Measurements from ENCODE around the gene MSI2. TPM values are rescaled to one million over a fixed set of nuclear protein-coding genes. Genes with fewer than 3 reads are reported as not detected.

MSI2 gene
- total RNA-seq, 2 experiments from 2014 or later: 107 to 111 TPM

DNA sequence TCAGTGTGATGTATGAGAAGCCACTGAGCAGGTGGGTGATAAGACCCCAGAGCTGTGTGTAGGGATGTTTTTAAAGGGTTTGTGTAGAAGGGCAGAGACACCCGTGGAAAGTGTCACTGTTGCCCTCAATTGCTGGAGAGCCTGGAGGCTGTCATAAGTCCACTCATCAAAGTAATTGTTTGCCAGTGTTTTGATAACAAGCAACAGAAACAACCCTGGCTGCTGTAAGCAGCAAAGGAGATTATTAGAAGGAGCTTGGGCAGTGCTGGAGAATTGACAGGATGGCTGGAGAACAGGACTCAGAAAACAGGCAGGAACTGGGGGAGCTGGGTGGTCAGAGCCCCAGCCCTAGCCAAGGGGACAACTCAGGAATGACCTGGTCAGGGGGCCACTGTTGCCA is 369.2 kb downstream of the MSI2 start:
- ChIA-PET CTCF (interaction anchor here (1.7 kb wide), 1 partner anchor 13 kb away, joined by 3 read pairs; no protein-coding TSS in a partner anchor), POLR2A (no interaction called here)
- no peaks in the 10 kb centered on the region for H3K9me3 Mint-ChIP-seq
- no peak for DNase-seq
- peaks cover 19% of the 10 kb centered on the region for H3K4me1 Mint-ChIP-seq
- H3K27me3 Mint-ChIP-seq: no peaks in the 10 kb centered on the region
- H3K27ac Mint-ChIP-seq: no peak overlapping the region
- peaks cover 8% of the 10 kb centered on the region for H3K36me3 Mint-ChIP-seq (ENCODE audit: low read depth)
- no peak overlapping the region for H3K4me3 Mint-ChIP-seq

DNA sequence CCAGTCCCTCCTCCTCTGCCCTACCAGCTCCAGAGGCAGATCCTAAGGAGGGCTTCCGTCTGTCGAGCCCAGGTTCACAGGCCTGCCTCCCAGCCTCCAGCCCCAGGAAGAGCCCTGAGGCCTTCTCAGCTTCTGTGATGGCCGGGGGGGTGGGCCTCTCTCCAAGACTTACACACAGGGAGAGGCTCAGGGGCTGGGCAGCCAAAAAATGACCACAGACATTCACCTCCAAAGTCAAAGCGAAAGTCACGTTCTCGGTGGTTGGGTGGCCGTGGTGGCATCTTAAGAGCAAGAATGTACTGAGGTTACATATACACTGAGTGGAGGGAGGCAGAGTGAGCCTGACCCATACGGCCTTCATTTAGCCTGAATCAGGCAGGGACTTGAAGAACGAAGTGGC is 369.6 kb downstream of the MSI2 start:
- CTCF ChIA-PET: interaction anchor here (1.7 kb wide), 1 partner anchor 12 kb away, joined by 3 read pairs; no protein-coding TSS in a partner anchor
- Mint-ChIP-seq H3K4me1 (peaks cover 19% of the 10 kb centered on the region), H3K27me3 (no peaks in the 10 kb centered on the region), H3K4me3 (no peak overlapping the region), H3K9me3 (no peaks in the 10 kb centered on the region), H3K27ac (no peak overlapping the region), H3K36me3 (ENCODE audit: low read depth) (peaks cover 8% of the 10 kb centered on the region)
- POLR2A ChIA-PET: no interaction called here
- DNase-seq: no peak

DNA sequence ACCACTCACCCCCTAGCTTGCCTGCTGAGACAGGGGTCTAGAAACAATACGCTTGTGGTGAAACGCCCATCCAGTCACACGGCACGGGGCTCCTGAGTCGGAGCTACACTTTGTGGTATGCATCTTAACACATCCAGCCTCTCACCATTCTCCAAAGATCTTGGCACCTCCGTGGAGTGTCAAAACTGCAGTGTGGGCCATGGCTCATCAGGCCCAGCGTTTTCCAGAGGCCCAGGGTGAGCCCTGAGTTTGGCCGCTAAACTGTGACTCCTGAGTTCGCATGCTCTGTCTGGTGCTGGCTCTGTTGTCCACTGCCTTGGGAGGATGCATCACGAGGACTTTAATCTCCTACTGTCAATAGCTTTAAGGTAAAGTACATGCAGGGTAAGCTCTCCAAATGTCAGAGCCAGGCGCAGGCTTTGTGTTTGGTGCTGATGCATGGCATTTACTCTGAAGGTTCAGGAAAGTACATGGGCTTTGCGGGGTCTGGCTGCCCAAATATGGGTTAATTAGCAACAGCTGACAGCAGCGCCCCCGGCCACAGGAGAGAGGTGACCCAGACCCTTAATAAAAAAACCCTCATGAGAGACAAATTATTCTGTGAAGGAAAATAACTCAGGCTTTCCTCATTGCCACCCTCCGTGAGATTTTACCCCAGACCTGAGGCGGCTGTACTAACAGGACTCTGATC is 370.3 kb downstream of the MSI2 start:
- POLR2A ChIA-PET: no interaction called here
- no peak overlapping the region for H3K4me3 Mint-ChIP-seq
- peaks cover 19% of the 10 kb centered on the region for H3K4me1 Mint-ChIP-seq

DNA sequence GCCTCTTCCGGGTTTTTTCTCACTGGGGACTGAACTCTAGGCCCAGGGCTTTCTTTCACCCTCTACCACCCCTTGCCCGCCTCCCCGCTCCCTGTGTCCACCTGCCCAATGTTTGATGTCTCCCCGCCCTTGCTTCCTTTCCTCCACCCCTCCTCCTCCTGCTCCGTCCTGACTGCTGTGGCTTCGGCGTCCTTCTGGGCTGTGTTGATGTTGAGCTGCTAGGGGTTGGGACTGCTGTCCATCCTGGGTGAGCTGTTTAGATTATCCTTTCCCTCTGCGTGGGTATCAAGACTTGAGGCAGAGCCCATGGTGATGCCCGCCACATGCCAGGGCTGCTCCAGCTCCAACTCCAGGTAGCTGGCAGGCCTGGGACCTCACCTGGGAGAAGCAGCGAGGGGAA is 371.3 kb downstream of the MSI2 start:
- Mint-ChIP-seq H3K4me3 (no peak overlapping the region), H3K9me3 (no peaks in the 10 kb centered on the region), H3K27me3 (no peaks in the 10 kb centered on the region), H3K4me1 (peaks cover 19% of the 10 kb centered on the region), H3K27ac (no peak overlapping the region), H3K36me3 (ENCODE audit: low read depth) (peaks cover 19% of the 10 kb centered on the region)
- no peak for DNase-seq
- ChIA-PET CTCF (no interaction called here), POLR2A (interaction anchor here (1.7 kb wide), 1 partner anchor 21 kb away, joined by 3 read pairs; no protein-coding TSS in a partner anchor)

More for the DNA sequence above, 370.3 kb downstream of the MSI2 start:
- Mint-ChIP-seq H3K36me3 (ENCODE audit: low read depth) (peaks cover 10% of the 10 kb centered on the region), H3K9me3 (no peaks in the 10 kb centered on the region), H3K27ac (no peak overlapping the region), H3K27me3 (no peaks in the 10 kb centered on the region)
- DNase-seq: no peak
- CTCF ChIA-PET: interaction anchor here (1.7 kb wide), 1 partner anchor 11 kb away, joined by 3 read pairs; no protein-coding TSS in a partner anchor

DNA sequence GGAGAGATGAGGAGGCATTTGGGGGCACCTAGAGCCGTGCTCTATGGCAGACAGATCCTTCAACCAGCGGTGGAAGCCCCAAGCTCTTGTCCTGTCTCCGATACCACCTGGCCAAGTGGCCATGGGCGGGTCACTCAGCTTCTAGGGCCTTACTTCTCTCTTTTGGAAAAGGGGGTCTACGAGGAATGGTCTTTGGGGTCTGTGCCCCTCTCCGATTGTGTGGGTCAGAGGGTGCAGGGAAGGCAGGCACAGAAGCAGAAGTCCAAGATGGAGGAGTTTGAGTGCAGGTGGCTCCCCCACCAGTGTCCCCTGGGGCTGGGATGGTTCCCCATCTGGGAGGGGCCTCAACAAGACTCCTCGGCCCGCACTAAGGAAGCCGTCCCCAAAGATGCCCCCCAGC is 372.1 kb downstream of the MSI2 start:
- CTCF ChIA-PET: no interaction called here
- Mint-ChIP-seq H3K4me3 (no peak overlapping the region), H3K27ac (no peak overlapping the region), H3K27me3 (no peaks in the 10 kb centered on the region), H3K36me3 (ENCODE audit: low read depth) (peaks cover 27% of the 10 kb centered on the region), H3K9me3 (no peaks in the 10 kb centered on the region), H3K4me1 (peaks cover 14% of the 10 kb centered on the region)
- no peak for DNase-seq
- POLR2A ChIA-PET: interaction anchor here (1.7 kb wide), 1 partner anchor 22 kb away, joined by 3 read pairs; no protein-coding TSS in a partner anchor

DNA sequence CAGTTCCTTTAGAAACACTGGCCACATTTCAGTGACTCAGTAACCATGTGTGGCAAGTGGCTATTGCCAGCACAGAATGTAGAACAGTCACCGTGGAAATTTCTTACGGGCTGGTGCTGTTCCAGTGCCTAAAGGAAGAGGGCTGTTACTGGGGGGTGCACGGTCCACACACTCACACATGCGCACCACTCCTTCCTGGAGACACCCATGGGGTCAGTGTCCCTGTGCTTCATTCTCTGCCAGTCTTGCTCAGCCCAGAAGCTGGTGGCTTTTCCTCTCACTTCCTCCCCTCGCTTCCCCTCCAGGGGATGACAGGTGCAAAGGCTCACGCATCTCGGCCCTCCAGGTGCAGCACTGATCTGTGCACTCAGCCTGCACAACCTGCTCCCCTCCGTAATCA is 373.1 kb downstream of the MSI2 start:
- Mint-ChIP-seq H3K4me1 (peaks cover 3% of the 10 kb centered on the region), H3K36me3 (ENCODE audit: low read depth) (peaks cover 35% of the 10 kb centered on the region), H3K4me3 (no peak overlapping the region), H3K9me3 (no peaks in the 10 kb centered on the region), H3K27me3 (no peaks in the 10 kb centered on the region), H3K27ac (no peak overlapping the region)
- DNase-seq: no peak
- ChIA-PET CTCF (no interaction called here), POLR2A (no interaction called here)

DNA sequence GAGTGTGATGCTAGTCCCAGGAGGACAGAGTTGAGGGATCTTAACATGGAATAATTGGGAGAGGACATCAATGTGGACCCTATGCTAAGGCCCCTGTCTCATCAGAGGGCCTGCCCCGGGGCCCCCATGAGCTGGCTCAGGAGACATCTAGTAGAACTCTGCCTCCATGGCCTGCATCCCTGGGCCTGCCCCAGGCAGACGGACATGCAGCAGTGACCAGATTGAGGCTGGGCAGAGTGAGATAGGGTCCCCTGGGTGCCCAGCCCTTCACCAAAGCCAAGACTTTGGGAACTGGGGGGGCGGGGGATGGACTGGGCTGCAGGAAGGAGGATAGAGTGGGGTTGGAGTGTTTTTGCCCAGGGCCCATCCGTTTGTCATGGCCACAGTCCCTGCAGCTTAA is 373.6 kb downstream of the MSI2 start:
- Mint-ChIP-seq H3K27me3 (no peaks in the 10 kb centered on the region), H3K9me3 (no peaks in the 10 kb centered on the region), H3K4me3 (no peak overlapping the region), H3K4me1 (no peaks in the 10 kb centered on the region), H3K27ac (no peak overlapping the region), H3K36me3 (ENCODE audit: low read depth) (peaks cover 39% of the 10 kb centered on the region)
- CTCF ChIA-PET: no interaction called here
- POLR2A ChIA-PET: no interaction called here
- DNase-seq: no peak

DNA sequence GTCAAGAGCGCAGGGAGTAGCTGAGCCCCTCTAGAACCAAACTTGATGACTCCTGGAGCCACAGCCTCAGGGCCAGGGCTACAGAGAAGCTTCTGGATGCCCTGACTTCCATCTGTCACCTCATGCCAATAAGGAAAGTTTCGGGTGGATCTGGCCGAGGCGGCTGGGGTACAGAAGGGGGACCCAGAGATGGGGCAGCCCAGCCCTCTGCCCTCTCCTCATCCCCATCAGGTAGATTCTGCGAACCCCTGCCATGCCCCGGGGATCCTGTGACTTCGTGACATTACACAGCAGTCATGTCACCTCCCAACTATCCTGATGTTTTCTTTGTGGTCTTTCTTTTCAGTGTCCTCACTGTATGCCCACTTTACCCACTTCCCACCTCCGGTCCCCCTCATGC is 374.4 kb downstream of the MSI2 start:
- no peak for DNase-seq
- H3K27ac Mint-ChIP-seq: no peak overlapping the region
- H3K4me1 Mint-ChIP-seq: no peaks in the 10 kb centered on the region
- ChIA-PET CTCF (interaction anchor here (1.2 to 1.5 kb wide), 2 partner anchors 8 to 41 kb away, joined by 4 read pairs; no protein-coding TSS in a partner anchor), POLR2A (no interaction called here)
- H3K36me3 Mint-ChIP-seq (ENCODE audit: low read depth): peaks cover 40% of the 10 kb centered on the region
- H3K9me3 Mint-ChIP-seq: no peaks in the 10 kb centered on the region
- H3K4me3 Mint-ChIP-seq: no peak overlapping the region
- H3K27me3 Mint-ChIP-seq: no peaks in the 10 kb centered on the region

DNA sequence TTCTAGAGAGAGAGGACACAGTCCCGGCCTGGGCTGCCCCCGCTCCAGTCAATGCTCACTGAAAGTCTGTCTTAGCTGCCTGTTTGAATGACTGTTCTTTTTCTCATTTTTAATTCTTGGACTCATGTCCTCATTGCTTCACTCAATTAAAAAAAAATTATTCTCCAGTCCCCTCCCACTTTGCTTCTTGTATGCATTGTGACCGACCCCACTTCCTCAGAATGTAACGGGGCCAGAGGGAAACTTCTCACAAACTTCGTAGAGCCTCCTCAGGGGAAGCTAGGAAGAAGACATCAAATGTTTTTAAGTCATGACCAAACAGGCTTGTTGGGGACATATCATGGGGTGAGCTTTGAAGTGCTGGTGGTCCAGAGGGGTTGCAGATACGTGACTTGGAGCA is 375.5 kb downstream of the MSI2 start:
- Mint-ChIP-seq H3K36me3 (ENCODE audit: low read depth) (peaks cover 40% of the 10 kb centered on the region), H3K27ac (no peak overlapping the region), H3K4me1 (no peaks in the 10 kb centered on the region), H3K27me3 (no peaks in the 10 kb centered on the region), H3K4me3 (no peak overlapping the region), H3K9me3 (no peaks in the 10 kb centered on the region)
- POLR2A ChIA-PET: interaction anchor here (1.2 kb wide), 1 partner anchor 32 kb away, joined by 3 read pairs; no protein-coding TSS in a partner anchor
- CTCF ChIA-PET: interaction anchor here (1.0 to 1.5 kb wide), 3 partner anchors 9 to 40 kb away, joined by 4 read pairs; no protein-coding TSS in a partner anchor
- no peak for DNase-seq

DNA sequence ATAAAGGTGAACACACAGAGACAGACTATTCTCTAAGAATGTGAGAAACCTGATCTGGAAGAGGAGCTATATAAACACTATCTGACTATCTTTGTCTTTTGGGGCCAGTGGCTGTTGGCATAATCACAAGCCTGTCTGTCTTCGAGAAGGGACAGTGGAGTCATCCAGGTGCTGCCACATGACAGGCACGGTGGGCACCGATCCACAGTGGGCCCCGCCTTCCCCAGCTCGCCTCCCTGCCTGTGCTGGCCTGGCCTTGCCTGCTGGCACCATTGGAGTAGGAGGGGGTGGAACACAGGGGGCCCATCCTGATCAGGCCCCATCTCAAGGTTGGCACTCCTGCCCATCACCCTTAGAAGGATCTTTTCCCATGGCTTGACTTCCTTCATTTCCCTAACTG is 376.0 kb downstream of the MSI2 start:
- no peaks in the 10 kb centered on the region for H3K27me3 Mint-ChIP-seq
- POLR2A ChIA-PET: interaction anchor here (1.2 kb wide), 1 partner anchor 32 kb away, joined by 3 read pairs; no protein-coding TSS in a partner anchor
- H3K4me1 Mint-ChIP-seq: peaks cover 1% of the 10 kb centered on the region
- CTCF ChIA-PET: interaction anchor here (1.0 to 1.5 kb wide), 2 partner anchors 10 to 15 kb away, joined by 4 read pairs; no protein-coding TSS in a partner anchor
- H3K9me3 Mint-ChIP-seq: no peaks in the 10 kb centered on the region
- no peak overlapping the region for H3K4me3 Mint-ChIP-seq
- H3K36me3 Mint-ChIP-seq (ENCODE audit: low read depth): peaks cover 40% of the 10 kb centered on the region
- no peak for DNase-seq
- no peak overlapping the region for H3K27ac Mint-ChIP-seq

DNA sequence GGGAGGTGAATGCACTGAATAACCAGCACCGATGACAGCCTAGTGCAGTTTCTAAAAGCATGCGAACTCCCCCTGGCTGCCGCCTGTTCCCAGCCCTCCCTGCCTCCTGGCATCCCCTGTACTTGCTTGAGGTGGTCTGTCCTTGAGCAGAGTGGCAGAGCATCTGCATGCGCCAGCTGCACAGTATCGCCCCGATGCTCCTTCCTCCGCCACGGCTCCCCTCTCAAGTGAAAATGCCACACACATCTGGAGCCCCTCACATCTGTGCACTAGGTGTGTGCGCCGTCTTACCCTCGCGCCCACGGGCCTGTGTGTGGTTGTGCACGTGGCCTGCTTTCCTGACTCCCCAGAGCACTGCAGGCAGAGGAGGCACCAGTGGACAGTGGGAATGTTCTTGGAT is 376.9 kb downstream of the MSI2 start:
- H3K27me3 Mint-ChIP-seq: no peaks in the 10 kb centered on the region

DNA sequence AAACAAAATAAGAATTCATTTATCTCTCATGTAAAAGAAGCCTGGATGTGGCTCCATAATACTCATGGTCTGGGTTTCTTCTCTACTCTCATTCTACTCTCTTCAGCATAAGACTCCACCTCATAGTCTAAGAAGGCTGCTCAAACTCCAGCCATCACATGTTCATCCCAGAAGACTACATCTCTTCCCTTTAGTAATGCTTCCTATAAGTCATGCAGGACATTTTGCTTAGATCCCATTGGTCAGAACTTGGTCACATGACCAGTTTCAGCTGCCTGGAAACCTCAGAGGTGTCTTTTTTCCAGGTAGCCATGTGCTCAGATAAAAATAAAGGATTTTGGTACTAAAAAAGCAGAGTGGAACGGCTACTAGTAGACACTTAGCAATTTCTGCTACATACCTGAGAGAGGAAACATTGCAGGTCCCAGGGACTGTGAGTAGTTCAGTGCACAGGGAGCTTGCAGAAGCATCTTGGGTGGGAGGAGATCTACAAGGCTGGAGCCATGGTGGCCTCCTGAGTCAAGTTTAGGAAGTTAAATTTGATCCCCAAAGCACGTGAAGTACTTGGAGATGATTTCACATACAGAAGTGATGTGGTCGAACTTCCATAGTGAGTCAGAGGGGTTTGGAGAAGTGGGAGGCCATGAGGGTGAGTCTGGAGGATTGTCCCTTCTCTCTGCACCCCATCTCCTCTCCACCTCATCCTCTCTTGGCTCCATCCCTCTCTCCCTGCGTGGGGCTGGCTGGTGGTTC is 378.6 kb downstream of the MSI2 start:
- H3K27ac Mint-ChIP-seq: no peak overlapping the region

More for the DNA sequence above, 376.9 kb downstream of the MSI2 start:
- no peak overlapping the region for H3K4me3 Mint-ChIP-seq
- H3K36me3 Mint-ChIP-seq (ENCODE audit: low read depth): peaks cover 43% of the 10 kb centered on the region
- DNase-seq: no peak
- ChIA-PET CTCF (no interaction called here), POLR2A (no interaction called here)
- H3K9me3 Mint-ChIP-seq: no peaks in the 10 kb centered on the region
- H3K27ac Mint-ChIP-seq: no peak overlapping the region
- peaks cover 6% of the 10 kb centered on the region for H3K4me1 Mint-ChIP-seq

DNA sequence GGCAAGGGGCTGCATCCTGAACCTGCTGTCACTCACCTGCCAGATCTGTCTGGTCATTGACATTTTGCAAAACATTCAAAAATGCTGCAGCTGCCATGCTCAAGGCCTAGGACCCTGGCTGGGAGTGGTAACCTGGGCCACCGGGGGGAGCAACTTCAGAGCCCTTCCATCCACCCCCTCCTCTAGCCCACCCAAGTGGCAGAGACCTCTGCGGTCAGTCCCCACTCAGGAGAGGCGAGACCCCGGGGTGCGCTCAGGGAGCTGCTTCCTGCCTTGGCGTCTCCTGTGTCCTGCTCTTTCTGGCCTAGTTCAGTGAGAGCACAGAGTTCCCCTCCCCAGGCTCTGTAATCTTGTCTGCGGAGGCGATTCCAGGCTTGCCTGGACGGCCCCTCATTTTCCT is 380.0 kb downstream of the MSI2 start:
- no peak for DNase-seq
- CTCF ChIA-PET: interaction anchor here (1.9 kb wide), 1 partner anchor 35 kb away, joined by 6 read pairs; no protein-coding TSS in a partner anchor
- Mint-ChIP-seq H3K4me3 (no peak overlapping the region), H3K27ac (no peak overlapping the region), H3K9me3 (no peaks in the 10 kb centered on the region), H3K4me1 (peaks cover 6% of the 10 kb centered on the region), H3K27me3 (no peaks in the 10 kb centered on the region), H3K36me3 (ENCODE audit: low read depth) (peaks cover 40% of the 10 kb centered on the region)
- POLR2A ChIA-PET: no interaction called here

More for the DNA sequence above, 378.6 kb downstream of the MSI2 start:
- H3K4me3 Mint-ChIP-seq: no peak overlapping the region
- no peaks in the 10 kb centered on the region for H3K27me3 Mint-ChIP-seq
- H3K36me3 Mint-ChIP-seq (ENCODE audit: low read depth): peaks cover 40% of the 10 kb centered on the region
- POLR2A ChIA-PET: no interaction called here
- no peak for DNase-seq
- H3K4me1 Mint-ChIP-seq: peaks cover 6% of the 10 kb centered on the region
- H3K9me3 Mint-ChIP-seq: no peaks in the 10 kb centered on the region
- CTCF ChIA-PET: interaction anchor here (1.9 kb wide), 1 partner anchor 37 kb away, joined by 6 read pairs; no protein-coding TSS in a partner anchor

All from activated CD4-positive, alpha-beta memory T cell treated with anti-CD3 and anti-CD28 coated beads, Interleukin-2, amount 10 ng/mL, durations not matched to agents 7 days and 5 days (primary cell).